Limb (tissue), 2 donors: ENCODE measurements around the gene DGAT2L6.

ENCODE experiments used
- DNase-seq, 2 donors: peaks; one replicate each; pipeline ENCODE4 v3.0.0-alpha.2; 2016; ENCODE audit errors: extremely low spot score in 2 of 2

Gene DGAT2L6

GRCh38 chrX:70176938-70177533, at the start of gene DGAT2L6:
DGAT2L6 (plus strand) TSS chrX:70177483; CDS start chrX:70177583, 100 bp downstream.
- no peak for DNase-seq

GRCh38 chrX:70128071-70128470, 49.2 kb upstream of the DGAT2L6 start:
- no peak for DNase-seq

- DNase-seq: no peak
These were observed 47.5 kb upstream of the DGAT2L6 start for GRCh38 chrX:70129816-70130215.

GRCh38 chrX:70132224-70132623, 45.1 kb upstream of the DGAT2L6 start:
- no peak for DNase-seq

GRCh38 chrX:70132877-70133302, 44.4 kb upstream of the DGAT2L6 start:
- DNase-seq: no peak

- DNase-seq: peak; percentile 85 to 86
These were observed 43.8 kb upstream of the DGAT2L6 start, which contains the start of gene IGBP1 for GRCh38 chrX:70133303-70134115. IGBP1 (plus strand) TSS chrX:70133447; CDS start chrX:70133948, 501 bp downstream.

- DNase-seq: no peak
These were observed 43.2 kb upstream of the DGAT2L6 start for GRCh38 chrX:70134116-70134477.

- DNase-seq: no peak
These were observed 38.7 kb upstream of the DGAT2L6 start for GRCh38 chrX:70138622-70139021.

- DNase-seq: no peak
These were observed 37.5 kb upstream of the DGAT2L6 start for GRCh38 chrX:70139736-70140135.

- DNase-seq: no peak
These were observed 35.9 kb upstream of the DGAT2L6 start for GRCh38 chrX:70141373-70141772.

- no peak for DNase-seq
These were observed 10.4 kb upstream of the DGAT2L6 start for GRCh38 chrX:70166601-70167590.

- DNase-seq: peak; percentile 4 to 28
These were observed 8.8 kb upstream of the DGAT2L6 start for GRCh38 chrX:70168238-70169188.

- no peak for DNase-seq
These were observed 8.0 kb upstream of the DGAT2L6 start for GRCh38 chrX:70169281-70169680.

- no peak for DNase-seq
These were observed 5.7 kb upstream of the DGAT2L6 start for GRCh38 chrX:70171624-70172023.

GRCh38 chrX:70172221-70172620, 5.1 kb upstream of the DGAT2L6 start:
- no peak for DNase-seq

- no peak for DNase-seq
These were observed 4.3 kb upstream of the DGAT2L6 start for GRCh38 chrX:70172964-70173363.

GRCh38 chrX:70174754-70175153, 2.5 kb upstream of the DGAT2L6 start:
- no peak for DNase-seq

- DNase-seq: no peak
These were observed 1.9 kb upstream of the DGAT2L6 start for GRCh38 chrX:70175338-70175737.

GRCh38 chrX:70183091-70183490, 5.8 kb downstream of the DGAT2L6 start:
- DNase-seq: no peak

- no peak for DNase-seq
These were observed 12.9 kb downstream of the DGAT2L6 start for GRCh38 chrX:70190225-70190624.
